HG03060 (cell line): ENCODE data around the gene VAPA.

Experiments used
- ATAC-seq: cut with Tn5 transposase; IDR thresholded peaks from one replicate; pipeline ENCODE4 v1.9.1; 2021; ENCODE audit warnings: low read depth, moderate number of reproducible peaks; ENCODE audit not compliant: unreplicated experiment

The VAPA gene

GRCh38 chr18:9913526-9914333, at the start of gene VAPA:
VAPA (plus strand) TSS chr18:9914016; CDS start chr18:9914257, 241 bp downstream.
- ATAC-seq: peak; percentile 75

- no peak for ATAC-seq
Observed at GRCh38 chr18:9865764-9866490, 47.9 kb upstream of the VAPA start.

- no peak for ATAC-seq
Observed at GRCh38 chr18:9866627-9867026, 47.2 kb upstream of the VAPA start.

GRCh38 chr18:9867071-9867594, 46.7 kb upstream of the VAPA start:
- no peak for ATAC-seq

- ATAC-seq: no peak
Observed at GRCh38 chr18:9868857-9869714, 44.7 kb upstream of the VAPA start.

- ATAC-seq: no peak
Observed at GRCh38 chr18:9869715-9870430, 43.9 kb upstream of the VAPA start.

GRCh38 chr18:9870431-9871008, 43.3 kb upstream of the VAPA start:
- ATAC-seq: no peak

- no peak for ATAC-seq
Observed at GRCh38 chr18:9871244-9871746, 42.5 kb upstream of the VAPA start.

GRCh38 chr18:9872823-9873222, 41.0 kb upstream of the VAPA start:
- no peak for ATAC-seq

- no peak for ATAC-seq
Observed at GRCh38 chr18:9874728-9875127, 39.1 kb upstream of the VAPA start.

GRCh38 chr18:9876212-9876866, 37.5 kb upstream of the VAPA start:
- ATAC-seq: no peak

- ATAC-seq: no peak
Observed at GRCh38 chr18:9876867-9877654, 36.8 kb upstream of the VAPA start.

GRCh38 chr18:9877655-9878014, 36.2 kb upstream of the VAPA start:
- ATAC-seq: no peak

GRCh38 chr18:9878095-9878494, 35.7 kb upstream of the VAPA start:
- ATAC-seq: no peak

GRCh38 chr18:9878783-9879242, 35.0 kb upstream of the VAPA start:
- ATAC-seq: no peak

GRCh38 chr18:9884090-9884489, 29.7 kb upstream of the VAPA start:
- no peak for ATAC-seq

GRCh38 chr18:9884532-9885140, 29.2 kb upstream of the VAPA start:
- no peak for ATAC-seq
